Suprapubic skin (tissue), 4 donors: ENCODE measurements around the gene SH2D1B.

Experiments
- EP300 ChIP-seq: sonication (generic); formaldehyde crosslinking; IDR thresholded peaks from one replicate; pipeline ENCODE4 v1.6.1; 2017; ENCODE audit warnings: antibody characterized with exemption
- POLR2A ChIP-seq, 2 donors: fragments of 450-650 bp; IDR thresholded peaks; one replicate each; pipeline ENCODE4 v1.6.1; 2017; ENCODE audit warnings: antibody characterized with exemption in 2 of 2, mild to moderate bottlenecking in 2 of 2, moderate library complexity in 2 of 2
- POLR2AphosphoS5 ChIP-seq, 3 donors: sonication (generic); formaldehyde crosslinking; IDR thresholded peaks; one replicate each; pipeline ENCODE4 v1.6.1; 2017; ENCODE audit warnings: antibody characterized with exemption in 3 of 3
- TF ChIP-seq, protein P1 (sequence below), 2 donors: fragments of 200-600 bp in 1 of 2; fragments of 450-650 bp in 1 of 2; sonication (generic) in 1 of 2; IDR thresholded peaks; one replicate each; pipeline ENCODE4 v1.5.1; 2016 to 2019; ENCODE audit warnings: antibody characterized with exemption in 2 of 2, mild to moderate bottlenecking in 1 of 2, moderate library complexity in 1 of 2

DNA sequence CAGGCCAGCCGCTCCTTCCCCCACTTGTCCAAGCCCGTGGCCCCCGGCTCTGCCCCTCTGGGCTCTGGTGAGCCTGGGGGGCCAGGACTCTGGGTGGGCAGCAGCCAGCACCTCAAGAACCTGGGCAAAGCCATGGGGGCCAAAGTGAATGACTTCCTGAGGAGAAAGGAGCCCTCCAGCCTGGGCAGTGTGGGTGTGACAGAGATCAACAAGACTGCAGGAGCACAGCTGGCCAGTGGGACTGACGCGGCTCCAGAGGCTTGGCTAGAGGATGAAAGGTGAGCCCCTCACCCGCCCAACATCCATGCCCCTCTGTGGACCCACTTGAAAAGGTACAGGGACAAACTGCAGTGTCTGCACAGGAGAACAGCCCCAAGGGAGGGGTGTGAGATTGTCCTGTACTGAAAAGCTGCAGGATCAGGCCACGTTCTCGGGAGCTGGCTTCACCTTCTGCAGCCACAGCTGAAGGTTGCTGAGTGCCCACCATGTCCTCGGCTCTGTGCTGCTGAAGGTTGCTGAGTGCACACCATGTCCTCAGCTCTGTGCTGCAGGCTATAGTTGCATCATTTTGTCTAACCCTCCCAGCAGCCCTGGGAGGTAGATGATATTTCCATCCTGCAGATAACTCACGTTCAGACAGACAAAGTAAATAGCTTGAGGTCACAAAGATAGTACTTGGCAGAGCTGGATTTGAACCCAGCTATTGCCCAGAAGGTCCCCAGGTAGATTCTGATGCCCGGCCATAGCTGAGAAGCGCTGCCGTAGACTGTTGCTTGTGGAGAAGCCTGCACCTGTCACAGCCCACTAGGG is 29.8 kb downstream of the SH2D1B start:
- no peak for TF ChIP-seq EP300
- TF ChIP-seq POLR2A (IDR thresholded peaks at IDR 0.05), result no peak
- TF ChIP-seq, protein P1, sequence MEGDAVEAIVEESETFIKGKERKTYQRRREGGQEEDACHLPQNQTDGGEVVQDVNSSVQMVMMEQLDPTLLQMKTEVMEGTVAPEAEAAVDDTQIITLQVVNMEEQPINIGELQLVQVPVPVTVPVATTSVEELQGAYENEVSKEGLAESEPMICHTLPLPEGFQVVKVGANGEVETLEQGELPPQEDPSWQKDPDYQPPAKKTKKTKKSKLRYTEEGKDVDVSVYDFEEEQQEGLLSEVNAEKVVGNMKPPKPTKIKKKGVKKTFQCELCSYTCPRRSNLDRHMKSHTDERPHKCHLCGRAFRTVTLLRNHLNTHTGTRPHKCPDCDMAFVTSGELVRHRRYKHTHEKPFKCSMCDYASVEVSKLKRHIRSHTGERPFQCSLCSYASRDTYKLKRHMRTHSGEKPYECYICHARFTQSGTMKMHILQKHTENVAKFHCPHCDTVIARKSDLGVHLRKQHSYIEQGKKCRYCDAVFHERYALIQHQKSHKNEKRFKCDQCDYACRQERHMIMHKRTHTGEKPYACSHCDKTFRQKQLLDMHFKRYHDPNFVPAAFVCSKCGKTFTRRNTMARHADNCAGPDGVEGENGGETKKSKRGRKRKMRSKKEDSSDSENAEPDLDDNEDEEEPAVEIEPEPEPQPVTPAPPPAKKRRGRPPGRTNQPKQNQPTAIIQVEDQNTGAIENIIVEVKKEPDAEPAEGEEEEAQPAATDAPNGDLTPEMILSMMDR (IDR thresholded peaks at IDR 0.05), result no peak
- no peak for TF ChIP-seq POLR2AphosphoS5 (IDR thresholded peaks at IDR 0.05)
